G401 (cell line): ENCODE measurements around the gene PIEZO1. TPM values are rescaled to one million over a fixed set of nuclear protein-coding genes. Genes with fewer than 3 reads are reported as not detected.

Source experiments
- DNase-seq: peaks from one replicate; pipeline ENCODE4 v3.0.0-alpha.2; 2015; ENCODE audit warnings: low spot score
- in situ Hi-C: cut with HindIII; loops from 2 replicates; pipeline ENCODE4 v1.10.0; 2016; ENCODE audit warnings: low sequenced_read_pairs, mixed read lengths
- total RNA-seq: library from RNA; depleted of rRNA; stranded (reverse); fragments of >200 nt; shearing (Covaris generic); gene quantifications from 2 replicates; pipeline ENCODE4 v1.2.3, GENCODE V29; 2014

The PIEZO1 gene
- total RNA-seq, 1 experiment from 2014 or later, result 75.6 TPM

DNA sequence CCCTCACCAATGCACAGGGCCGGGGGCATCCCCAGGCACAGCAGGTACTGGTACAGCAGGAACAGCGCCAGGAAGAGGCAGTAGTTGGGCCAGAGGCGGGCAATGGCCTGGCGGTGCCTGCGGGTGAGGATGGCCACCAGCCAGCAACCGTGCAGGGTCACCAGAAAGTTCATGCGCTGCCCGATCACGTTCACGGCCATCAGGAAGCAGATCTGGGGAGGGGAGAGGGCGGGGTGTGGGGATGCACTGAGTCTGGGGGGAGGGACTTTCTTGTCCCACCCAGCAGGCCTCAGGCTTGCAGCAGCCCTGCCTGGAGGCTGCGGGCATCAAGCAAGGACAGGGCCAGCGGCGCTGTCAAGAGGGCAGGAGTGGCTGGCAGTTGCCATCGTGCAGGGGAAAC, 53.3 kb downstream of the PIEZO1 start:
- no peak for DNase-seq
- in situ Hi-C loops, result no loop called here

DNA sequence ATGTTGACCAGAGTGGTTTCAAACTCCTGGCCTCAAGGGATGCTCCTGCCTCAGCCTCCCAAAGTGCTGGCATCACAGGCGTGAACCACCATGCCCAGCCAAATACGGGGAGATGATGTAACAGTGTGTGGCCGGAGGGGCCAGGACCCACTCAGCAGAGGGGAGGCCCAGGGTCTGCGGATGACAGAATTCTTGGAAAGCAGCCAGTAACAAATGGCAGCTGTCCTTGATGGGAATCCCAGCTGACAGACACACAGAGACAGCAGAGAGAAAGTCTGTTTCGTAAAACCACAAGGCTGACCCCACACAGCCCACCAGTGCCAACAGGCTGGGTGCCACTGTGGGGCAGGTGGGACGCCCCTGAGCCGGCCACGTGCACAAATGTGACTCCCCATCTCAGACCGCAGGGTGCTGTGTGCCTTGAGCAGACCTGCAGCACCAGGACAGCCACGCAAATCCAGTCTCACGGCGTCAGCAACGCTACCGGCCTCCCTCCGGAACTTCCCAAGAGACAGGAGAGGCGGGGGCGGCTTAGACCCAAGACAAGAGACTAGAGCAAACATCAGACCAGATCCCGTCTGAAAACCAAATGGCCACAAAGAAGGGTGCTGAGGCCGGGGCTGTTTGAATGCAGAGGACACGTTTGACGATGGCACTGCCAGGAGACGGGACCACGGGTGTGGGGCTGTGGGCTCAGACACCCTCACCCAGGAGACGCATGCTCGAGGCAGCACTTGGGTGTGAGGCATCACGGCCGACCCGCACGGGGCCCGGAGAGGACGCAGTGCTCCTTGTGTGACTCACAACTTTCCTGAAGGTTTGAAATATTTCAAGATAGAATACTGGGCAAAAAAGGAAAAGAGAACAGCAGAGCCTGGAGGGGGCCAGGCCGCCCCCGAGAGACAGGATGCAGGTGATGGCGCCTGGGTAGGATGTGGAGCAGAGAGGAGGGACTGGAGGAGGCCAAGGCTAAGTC, 54.1 kb downstream of the PIEZO1 start:
- DNase-seq, result no peak
- in situ Hi-C loops, result no loop called here

DNA sequence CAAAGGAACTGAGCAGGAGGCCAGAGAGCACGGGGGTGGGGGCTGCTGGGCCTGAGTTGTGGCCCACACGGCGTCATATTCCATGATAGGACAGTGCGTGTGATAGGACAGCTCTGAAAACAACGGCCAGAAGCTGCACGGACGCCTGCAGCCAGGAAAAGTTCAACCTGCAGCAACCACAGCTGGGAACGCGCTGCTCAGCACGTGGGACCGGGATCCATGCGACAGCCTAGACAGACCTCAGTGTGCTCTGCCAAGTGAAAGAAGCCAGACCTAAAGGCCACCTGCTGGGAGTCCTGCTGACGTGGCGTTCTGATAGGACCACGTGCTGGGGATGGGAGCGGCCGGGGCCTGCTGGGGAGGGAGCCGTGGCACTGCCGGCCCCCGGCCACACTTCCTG, 57.1 kb downstream of the PIEZO1 start:
- DNase-seq, result peak; percentile 33
- in situ Hi-C loops, result no loop called here

DNA sequence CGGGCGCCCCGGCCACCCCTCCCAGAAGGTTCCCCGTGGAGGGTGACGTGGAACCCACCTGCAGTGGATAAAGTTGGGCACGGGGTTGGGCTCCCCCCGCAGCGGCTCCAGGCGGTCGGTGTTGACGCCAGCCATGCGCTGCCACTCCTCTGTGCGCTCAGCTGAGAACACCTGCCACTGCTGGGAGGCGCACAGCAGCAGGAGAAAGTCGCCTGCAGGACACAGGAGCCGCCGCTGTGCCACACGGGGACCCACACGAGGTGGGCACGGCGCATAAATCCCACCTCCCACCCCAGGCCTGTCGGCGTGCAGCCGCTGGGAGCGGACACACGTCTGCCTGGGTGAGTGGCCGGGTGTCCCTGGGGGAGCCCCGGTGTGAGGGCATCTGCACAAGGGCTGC, 58.0 kb downstream of the PIEZO1 start:
- no peak for DNase-seq
- in situ Hi-C loops, result no loop called here

GRCh38 chr16:88726408-88726749, 58.6 kb downstream of the PIEZO1 start:
- in situ Hi-C loops, result no loop called here
- no peak for DNase-seq

- in situ Hi-C loops, result no loop called here
- no peak for DNase-seq
These were observed 59.2 kb downstream of the PIEZO1 start for GRCh38 chr16:88725609-88726407.

- no peak for DNase-seq
- in situ Hi-C loops, result no loop called here
These were observed 60.0 kb downstream of the PIEZO1 start for GRCh38 chr16:88724855-88725555.

- in situ Hi-C loops, result no loop called here
These were observed 61.1 kb downstream of the PIEZO1 start for GRCh38 chr16:88723911-88724310.

DNA sequence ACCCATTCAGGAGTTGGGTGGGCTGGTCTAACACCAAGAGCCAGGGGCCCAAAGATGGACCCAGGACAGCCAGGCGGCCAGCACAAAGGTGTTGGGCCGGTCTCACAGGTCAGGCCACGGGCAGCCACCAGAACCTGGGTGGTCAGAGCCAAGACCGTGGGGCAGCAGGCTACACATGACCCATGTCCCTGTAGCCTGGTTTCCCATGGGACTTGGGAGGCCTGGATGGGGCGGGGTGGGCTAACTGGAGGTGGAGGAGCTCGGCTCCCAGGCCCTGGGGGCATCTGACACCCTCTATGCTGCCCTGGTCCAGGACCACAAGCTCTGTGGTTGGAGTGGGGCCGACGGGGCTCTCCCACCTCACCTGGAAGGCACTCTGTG, 61.5 kb downstream of the PIEZO1 start:
- in situ Hi-C loops, result no loop called here
- no peak for DNase-seq

More at GRCh38 chr16:88723911-88724310, 61.1 kb downstream of the PIEZO1 start:
- no peak for DNase-seq

- DNase-seq, result no peak
- in situ Hi-C loops, result no loop called here
These were observed 62.1 kb downstream of the PIEZO1 start for GRCh38 chr16:88722784-88723506.

- in situ Hi-C loops, result no loop called here
- DNase-seq, result no peak
These were observed 62.9 kb downstream of the PIEZO1 start for GRCh38 chr16:88721815-88722755.

DNA sequence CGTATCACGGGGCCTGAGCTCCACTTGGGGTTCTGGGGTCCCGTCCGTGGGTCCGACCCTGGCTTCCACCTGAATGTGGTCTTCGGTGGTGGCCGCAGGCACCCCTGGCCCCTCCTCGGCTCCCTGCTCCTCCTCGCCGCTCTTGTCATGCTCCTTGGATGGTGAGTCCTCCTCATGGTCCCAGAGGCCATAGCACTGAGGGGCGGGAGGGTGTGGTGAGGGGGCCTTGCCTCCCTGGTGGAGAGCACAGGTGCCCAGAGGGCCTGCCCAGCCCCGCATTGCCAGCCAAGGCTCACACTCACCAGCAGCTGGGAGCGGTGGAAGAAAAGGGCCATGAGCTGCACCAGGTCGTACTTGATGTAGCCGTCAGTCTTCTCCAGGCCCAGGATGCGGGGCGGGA, 63.8 kb downstream of the PIEZO1 start:
- in situ Hi-C loops, result no loop called here
- no peak for DNase-seq

DNA sequence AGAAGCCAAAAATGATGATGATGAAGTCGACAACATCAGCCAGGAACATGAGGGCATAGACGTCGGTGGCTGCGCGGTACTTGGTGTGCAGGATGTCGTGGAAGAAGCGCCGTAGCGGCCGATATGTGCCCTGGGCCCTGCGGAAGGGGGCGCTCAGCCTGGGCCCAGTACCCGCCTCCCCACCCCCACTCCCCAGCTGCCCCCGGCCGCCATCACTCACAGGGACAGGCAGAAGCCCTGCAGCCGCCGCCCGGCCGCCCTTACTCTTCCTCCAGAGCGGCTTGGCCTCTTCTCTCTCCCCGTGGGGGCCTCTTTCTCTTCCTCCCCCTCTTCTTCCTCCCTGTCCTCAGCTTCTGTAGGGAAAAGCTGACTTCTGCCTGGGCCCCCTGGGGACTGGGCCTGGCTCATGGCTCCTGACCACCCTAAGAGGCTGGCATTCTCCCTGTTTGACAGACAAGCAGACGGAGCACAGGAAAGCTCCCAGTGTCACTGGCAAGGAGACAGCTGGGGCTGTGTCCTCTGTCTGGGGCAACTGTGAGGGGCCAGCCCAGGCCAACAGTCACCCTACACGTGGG, 64.5 kb downstream of the PIEZO1 start:
- DNase-seq, result no peak
- in situ Hi-C loops, result no loop called here

- DNase-seq, result no peak
- in situ Hi-C loops, result no loop called here
These were observed 65.1 kb downstream of the PIEZO1 start for GRCh38 chr16:88719933-88720296.

- in situ Hi-C loops, result no loop called here
- peak; percentile 27 for DNase-seq
These were observed 65.6 kb downstream of the PIEZO1 start for GRCh38 chr16:88719267-88719932.

DNA sequence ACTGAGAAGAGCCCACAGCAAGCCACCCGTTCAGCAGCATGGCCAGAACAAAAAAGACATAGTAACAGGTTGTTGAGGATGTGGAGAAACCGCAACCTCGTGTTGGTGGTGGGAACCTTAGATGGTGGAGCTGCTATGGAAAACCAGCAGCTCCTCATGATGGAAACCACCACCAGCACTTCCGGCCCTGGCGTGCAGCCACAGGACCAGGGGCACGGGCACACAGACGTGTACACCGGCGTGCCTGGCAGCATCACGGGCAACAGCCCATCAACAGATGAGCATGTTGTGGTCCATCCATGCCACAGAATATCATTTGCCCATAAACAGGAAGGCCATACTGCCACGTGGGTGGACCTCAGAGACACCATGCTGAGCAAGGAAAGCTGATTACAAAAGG, 66.8 kb downstream of the PIEZO1 start:
- in situ Hi-C loops, result no loop called here
- no peak for DNase-seq

GRCh38 chr16:88716601-88717001, 68.4 kb downstream of the PIEZO1 start:
- DNase-seq, result no peak
- in situ Hi-C loops, result no loop called here
